Upper lobe of left lung (tissue), 6 donors: ENCODE measurements around the gene FRY. TPM values are rescaled to one million over a fixed set of nuclear protein-coding genes. Genes with fewer than 3 reads are reported as not detected.

ENCODE experiments used
- ATAC-seq, 2 donors: fragments of 200-7000 bp; cut with Tn5 transposase; one replicate each; pipeline ENCODE4 v1.9.1; 2022; ENCODE audit warnings: mild to moderate bottlenecking in 2 of 2, moderate library complexity in 2 of 2; ENCODE audit not compliant: low FRiP score in 2 of 2
- DNase-seq, 2 donors: peaks; one replicate each; pipeline ENCODE4 v3.0.0-alpha.2; 2019 to 2020
- H3K27ac ChIP-seq, 4 donors: fragments of 200-600 bp; sonication (generic); one replicate each; pipeline ENCODE4 v1.5.1; 2016 to 2019
- H3K27me3 ChIP-seq, 4 donors: fragments of 200-600 bp; sonication (generic); one replicate each; pipeline ENCODE4 v1.5.1; 2017 to 2019
- H3K36me3 ChIP-seq, 4 donors: fragments of 200-600 bp; sonication (generic); one replicate each; pipeline ENCODE4 v1.5.1; 2016 to 2019
- H3K4me1 ChIP-seq, 4 donors: fragments of 200-600 bp; sonication (generic); one replicate each; pipeline ENCODE4 v1.5.1; 2018 to 2019
- H3K4me3 ChIP-seq, 4 donors: fragments of 200-600 bp; sonication (generic); one replicate each; pipeline ENCODE4 v1.5.1; 2017 to 2019; ENCODE audit warnings: mild to moderate bottlenecking in 2 of 4, moderate library complexity in 1 of 4
- H3K9me3 ChIP-seq, 4 donors: fragments of 200-600 bp; sonication (generic); one replicate each; pipeline ENCODE4 v1.5.1; 2018 to 2019
- CTCF ChIP-seq, 6 experiments: fragments of 450-650 bp in 4 of 6; fragments of 200-600 bp in 2 of 6; sonication (generic) in 2 of 6; IDR thresholded peaks; one replicate each; pipeline ENCODE4 v1.5.1; 2016 to 2019; ENCODE audit warnings: antibody characterized with exemption in 6 of 6
- EP300 ChIP-seq, 4 donors: sonication (generic); formaldehyde crosslinking; IDR thresholded peaks; one replicate each; pipeline ENCODE4 v1.5.1; 2017; ENCODE audit warnings: antibody characterized with exemption in 4 of 4, control low read depth in 2 of 4
- POLR2A ChIP-seq, 4 donors: fragments of 450-650 bp; IDR thresholded peaks; one replicate each; pipeline ENCODE4 v1.5.1; 2016 to 2017; ENCODE audit warnings: antibody characterized with exemption in 4 of 4, mild to moderate bottlenecking in 2 of 4
- POLR2AphosphoS5 ChIP-seq, 2 donors: sonication (generic); formaldehyde crosslinking; IDR thresholded peaks; one replicate each; pipeline ENCODE4 v1.5.1; 2017; ENCODE audit warnings: antibody characterized with exemption in 2 of 2
- WGBS, 2 donors: methylation state at CpG; one replicate each; pipeline ENCODE4 v1.1.5; 2017 to 2018; 5-methylcytosine and 5-hydroxymethylcytosine counted together
- total RNA-seq, 6 donors: library from RNA; depleted of rRNA in 4 of 6; stranded (reverse); fragments of >200 nt in 4 of 6; gene quantifications; one replicate each; pipeline versions ENCODE4 v1.1.0 to v1.2.1, GENCODE V29; 2016 to 2021
- donor health status: DM: no; HTN: no; CAD: no; lungs with moderate emphysema.
- donor health status: DM: no; HTN: yes; CAD: no; lungs with severe emphysema.

Gene FRY
- total RNA-seq, 6 donors from 2014 or later: 58.3 to 88.9 (median 65.8) TPM

- Histone ChIP-seq H3K4me3 (no peak overlapping the region), H3K27ac (no peak overlapping the region), H3K36me3 (no peaks in the 10 kb centered on the region), H3K4me1 (no peaks in the 10 kb centered on the region), H3K27me3 (no peaks in the 10 kb centered on the region), H3K9me3 (no peaks in the 10 kb centered on the region)
- TF ChIP-seq POLR2AphosphoS5 (IDR thresholded peaks at IDR 0.05): no peak
- no peak for TF ChIP-seq POLR2A (IDR thresholded peaks at IDR 0.05)
- TF ChIP-seq CTCF (IDR thresholded peaks at IDR 0.05): no peak
- TF ChIP-seq EP300 (IDR thresholded peaks at IDR 0.05): no peak
- DNase-seq (no peak), ATAC-seq (no peak)
Observed at GRCh38 chr13:32105653-32106313, 74.2 kb downstream of the FRY start.

- Histone ChIP-seq H3K27ac (no peak overlapping the region), H3K4me3 (no peak overlapping the region), H3K27me3 (no peaks in the 10 kb centered on the region), H3K36me3 (no peaks in the 10 kb centered on the region), H3K9me3 (no peaks in the 10 kb centered on the region), H3K4me1 (no peaks in the 10 kb centered on the region)
- DNase-seq (no peak), ATAC-seq (no peak)
- TF ChIP-seq POLR2AphosphoS5 (IDR thresholded peaks at IDR 0.05): no peak
- TF ChIP-seq POLR2A (IDR thresholded peaks at IDR 0.05): no peak
- TF ChIP-seq CTCF (IDR thresholded peaks at IDR 0.05): no peak
- no peak for TF ChIP-seq EP300 (IDR thresholded peaks at IDR 0.05)
- WGBS, 2 donors: 35 to 67% methylated on average over 4 of the region's 4 CpGs
Observed at GRCh38 chr13:32107474-32107873, 75.9 kb downstream of the FRY start.

- no peaks in the 10 kb centered on the region for H3K9me3 ChIP-seq
- no peaks in the 10 kb centered on the region for H3K27me3 ChIP-seq
- 55 to 56% methylated on average over 2 of the region's 2 CpGs for WGBS, 2 donors
- no peak for TF ChIP-seq POLR2AphosphoS5 (IDR thresholded peaks at IDR 0.05)
- no peak for TF ChIP-seq POLR2A (IDR thresholded peaks at IDR 0.05)
- TF ChIP-seq CTCF (IDR thresholded peaks at IDR 0.05): no peak
- no peak for TF ChIP-seq EP300 (IDR thresholded peaks at IDR 0.05)
- ATAC-seq: no peak
- no peaks in the 10 kb centered on the region for H3K4me1 ChIP-seq
- H3K4me3 ChIP-seq: no peak overlapping the region
- no peak overlapping the region for H3K27ac ChIP-seq
- DNase-seq: no peak
- no peaks in the 10 kb centered on the region for H3K36me3 ChIP-seq
Observed at GRCh38 chr13:32107973-32108372, 76.4 kb downstream of the FRY start.

- TF ChIP-seq EP300 (IDR thresholded peaks at IDR 0.05) (no peak), CTCF (IDR thresholded peaks at IDR 0.05) (no peak), POLR2A (IDR thresholded peaks at IDR 0.05) (no peak), POLR2AphosphoS5 (IDR thresholded peaks at IDR 0.05) (no peak)
- WGBS, 2 donors: 52 to 80% methylated on average over 1 of the region's 1 CpG
Observed at GRCh38 chr13:32113532-32113931, 82.0 kb downstream of the FRY start.

More at GRCh38 chr13:32113532-32113931, 82.0 kb downstream of the FRY start:
- Histone ChIP-seq H3K27ac (no peak overlapping the region), H3K27me3 (no peaks in the 10 kb centered on the region), H3K9me3 (no peaks in the 10 kb centered on the region), H3K4me3 (no peak overlapping the region), H3K4me1 (peaks cover 0 to 13% (median 8%) of the 10 kb centered on the region in 4 donors), H3K36me3 (no peaks in the 10 kb centered on the region)
- no peak for DNase-seq
- ATAC-seq: no peak
